SK-N-SH treated with all-trans-retinoic acid at 6 μM for 48 hours (cell line): Measurements from ENCODE around the gene ARHGEF1.

Source experiments
- ATAC-seq: fragments of 200-7000 bp; cut with Tn5 transposase; 3 replicates; pipeline ENCODE4 v1.9.1; 2020; ENCODE audit warnings: mild to moderate bottlenecking, moderate library complexity
- ARNTL ChIP-seq: fragments of 450-650 bp; formaldehyde crosslinking; IDR thresholded peaks from 2 replicates; pipeline ENCODE4 v1.5.0; 2020; ENCODE audit warnings: low read depth, mild to moderate bottlenecking, moderate library complexity, borderline replicate concordance
- BACH2 ChIP-seq: fragments of 250-450 bp; sonication (Bioruptor Pico); IDR thresholded peaks from 2 replicates; pipeline ENCODE4 v1.9.0; 2021; ENCODE audit warnings: mild to moderate bottlenecking, borderline replicate concordance
- CSDC2 ChIP-seq: fragments of 250-450 bp; sonication (Bioruptor Pico); IDR thresholded peaks from 2 replicates; pipeline ENCODE4 v1.5.0; 2020; ENCODE audit warnings: mild to moderate bottlenecking, moderate library complexity
- ESRRG ChIP-seq: fragments of 250-450 bp; sonication (Bioruptor Pico); IDR thresholded peaks from 2 replicates; pipeline ENCODE4 v1.6.1; 2021; ENCODE audit warnings: mild to moderate bottlenecking
- GLIS3 ChIP-seq: fragments of 250-450 bp; sonication (Bioruptor Pico); IDR thresholded peaks from 2 replicates; pipeline ENCODE4 v1.5.0; 2020; ENCODE audit warnings: mild to moderate bottlenecking, moderate library complexity
- ISL1 ChIP-seq: fragments of 250-450 bp; sonication (Bioruptor Pico); IDR thresholded peaks from 2 replicates; pipeline ENCODE4 v2.1.2; 2022; ENCODE audit warnings: mild to moderate bottlenecking, moderate library complexity
- PATZ1 ChIP-seq: fragments of 250-450 bp; sonication (Bioruptor Pico); IDR thresholded peaks from 2 replicates; pipeline ENCODE4 v1.8.0; 2020; ENCODE audit warnings: mild to moderate bottlenecking, moderate library complexity, borderline replicate concordance
- PPARA ChIP-seq: fragments of 250-450 bp; sonication (Bioruptor Pico); IDR thresholded peaks from 2 replicates; pipeline ENCODE4 v1.5.0; 2020; ENCODE audit warnings: mild to moderate bottlenecking, borderline replicate concordance
- SNAI2 ChIP-seq: fragments of 250-450 bp; sonication (Bioruptor Pico); IDR thresholded peaks from 2 replicates; pipeline ENCODE4 v1.5.0; 2020; ENCODE audit warnings: mild to moderate bottlenecking, moderate library complexity
- TOX ChIP-seq: fragments of 250-450 bp; sonication (Bioruptor Pico); IDR thresholded peaks from 2 replicates; pipeline ENCODE4 v1.8.0; 2021; ENCODE audit warnings: mild to moderate bottlenecking, moderate library complexity, borderline replicate concordance
- TSHZ2 ChIP-seq: fragments of 250-450 bp; sonication (Bioruptor Pico); IDR thresholded peaks from 2 replicates; pipeline ENCODE4 v1.5.0; 2020; ENCODE audit warnings: mild to moderate bottlenecking, moderate library complexity
- ZC3H10 ChIP-seq: fragments of 250-450 bp; sonication (Bioruptor Pico); IDR thresholded peaks from 2 replicates; pipeline ENCODE4 v1.5.1; 2021; ENCODE audit warnings: mild to moderate bottlenecking, moderate library complexity
- ZFP30 ChIP-seq: fragments of 450-650 bp; formaldehyde crosslinking; IDR thresholded peaks from 2 replicates; pipeline ENCODE4 v1.5.0; 2022; ENCODE audit warnings: mild to moderate bottlenecking, moderate library complexity
- ZNF565 ChIP-seq: fragments of 450-650 bp; formaldehyde crosslinking; conservative IDR thresholded peaks from 2 replicates; pipeline ENCODE4 v1.5.0; 2020; ENCODE audit warnings: low read depth, mild to moderate bottlenecking, moderate library complexity
- ZNF8 ChIP-seq: fragments of 450-650 bp; formaldehyde crosslinking; IDR thresholded peaks from 2 replicates; pipeline ENCODE4 v1.5.0; 2020; ENCODE audit warnings: mild to moderate bottlenecking, moderate library complexity
- TF ChIP-seq, protein P1 (sequence below): fragments of 250-450 bp; sonication (Bioruptor Pico); IDR thresholded peaks from 2 replicates; pipeline ENCODE4 v1.5.1; 2021; ENCODE audit warnings: mild to moderate bottlenecking, moderate library complexity
- TF ChIP-seq, protein P2 (sequence below): fragments of 250-450 bp; sonication (Bioruptor Pico); IDR thresholded peaks from 2 replicates; pipeline ENCODE4 v1.5.1; 2020; ENCODE audit warnings: low read depth, mild to moderate bottlenecking, moderate library complexity
- TF ChIP-seq, protein P3 (sequence below): fragments of 250-450 bp; sonication (Bioruptor Pico); IDR thresholded peaks from 2 replicates; pipeline ENCODE4 v1.8.0; 2021; ENCODE audit warnings: low read depth, mild to moderate bottlenecking, moderate library complexity, borderline replicate concordance

ARHGEF1 gene

DNA sequence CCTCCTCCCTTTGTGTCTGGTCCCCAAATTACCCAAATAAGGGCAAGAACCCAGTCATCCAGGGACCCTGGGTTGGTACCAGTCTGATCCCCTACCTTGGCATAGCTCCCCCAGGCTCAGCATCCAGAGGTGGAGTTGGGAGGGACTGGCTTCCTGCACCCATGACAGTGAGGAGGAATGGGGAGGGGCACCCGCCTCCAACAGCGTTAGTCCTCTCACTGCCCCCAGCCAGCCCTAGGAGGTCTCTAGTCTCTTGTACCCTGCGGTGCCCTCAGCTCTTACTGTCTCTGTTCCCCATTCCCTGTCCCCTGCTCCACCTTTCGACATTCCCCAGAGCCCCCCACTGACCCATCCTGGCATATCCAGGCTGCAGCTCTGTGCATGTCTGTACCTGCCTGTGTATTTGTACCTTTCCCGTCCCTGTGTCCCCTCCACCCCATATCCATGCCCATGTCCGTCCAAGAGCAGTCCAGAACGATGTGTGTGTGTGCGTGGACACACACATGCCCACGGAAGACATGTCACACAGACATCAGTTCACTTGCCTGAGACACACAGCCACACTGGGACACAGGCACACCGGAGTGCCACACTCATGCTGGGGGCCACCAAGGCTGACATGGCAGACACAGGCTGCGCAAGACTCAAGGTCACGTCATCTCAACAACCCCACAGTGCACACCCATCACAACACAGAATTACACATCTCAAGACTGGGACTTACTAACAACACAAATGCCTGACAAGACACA lies 27.4 kb downstream of the ARHGEF1 start:
- ATAC-seq: no peak
- TF ChIP-seq ESRRG (CRISPR knock-in tag) (no peak), TSHZ2 (no peak), BACH2 (CRISPR knock-in tag) (no peak), GLIS3 (CRISPR knock-in tag) (no peak), ISL1 (CRISPR knock-in tag) (no peak), ZFP30 (CRISPR knock-in tag) (no peak), ARNTL (no peak), ZC3H10 (CRISPR knock-in tag) (no peak)

- no peak for ATAC-seq
- TF ChIP-seq, protein P1, sequence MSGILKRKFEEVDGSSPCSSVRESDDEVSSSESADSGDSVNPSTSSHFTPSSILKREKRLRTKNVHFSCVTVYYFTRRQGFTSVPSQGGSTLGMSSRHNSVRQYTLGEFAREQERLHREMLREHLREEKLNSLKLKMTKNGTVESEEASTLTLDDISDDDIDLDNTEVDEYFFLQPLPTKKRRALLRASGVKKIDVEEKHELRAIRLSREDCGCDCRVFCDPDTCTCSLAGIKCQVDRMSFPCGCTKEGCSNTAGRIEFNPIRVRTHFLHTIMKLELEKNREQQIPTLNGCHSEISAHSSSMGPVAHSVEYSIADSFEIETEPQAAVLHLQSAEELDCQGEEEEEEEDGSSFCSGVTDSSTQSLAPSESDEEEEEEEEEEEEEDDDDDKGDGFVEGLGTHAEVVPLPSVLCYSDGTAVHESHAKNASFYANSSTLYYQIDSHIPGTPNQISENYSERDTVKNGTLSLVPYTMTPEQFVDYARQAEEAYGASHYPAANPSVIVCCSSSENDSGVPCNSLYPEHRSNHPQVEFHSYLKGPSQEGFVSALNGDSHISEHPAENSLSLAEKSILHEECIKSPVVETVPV (CRISPR knock-in tag): no peak
- TF ChIP-seq ESRRG (CRISPR knock-in tag): no peak
- no peak for TF ChIP-seq BACH2 (CRISPR knock-in tag)
- no peak for TF ChIP-seq CSDC2 (CRISPR knock-in tag)
- TF ChIP-seq, protein P2, sequence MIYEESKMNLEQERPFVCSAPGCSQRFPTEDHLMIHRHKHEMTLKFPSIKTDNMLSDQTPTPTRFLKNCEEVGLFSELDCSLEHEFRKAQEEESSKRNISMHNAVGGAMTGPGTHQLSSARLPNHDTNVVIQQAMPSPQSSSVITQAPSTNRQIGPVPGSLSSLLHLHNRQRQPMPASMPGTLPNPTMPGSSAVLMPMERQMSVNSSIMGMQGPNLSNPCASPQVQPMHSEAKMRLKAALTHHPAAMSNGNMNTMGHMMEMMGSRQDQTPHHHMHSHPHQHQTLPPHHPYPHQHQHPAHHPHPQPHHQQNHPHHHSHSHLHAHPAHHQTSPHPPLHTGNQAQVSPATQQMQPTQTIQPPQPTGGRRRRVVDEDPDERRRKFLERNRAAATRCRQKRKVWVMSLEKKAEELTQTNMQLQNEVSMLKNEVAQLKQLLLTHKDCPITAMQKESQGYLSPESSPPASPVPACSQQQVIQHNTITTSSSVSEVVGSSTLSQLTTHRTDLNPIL (CRISPR knock-in tag): no peak
- no peak for TF ChIP-seq TOX (CRISPR knock-in tag)
- no peak for TF ChIP-seq PATZ1 (CRISPR knock-in tag)
- no peak for TF ChIP-seq ARNTL
- no peak for TF ChIP-seq ZC3H10 (CRISPR knock-in tag)
- TF ChIP-seq ZFP30 (CRISPR knock-in tag): no peak
- no peak for TF ChIP-seq ZNF565 (CRISPR knock-in tag)
- TF ChIP-seq ISL1 (CRISPR knock-in tag): no peak
- no peak for TF ChIP-seq PPARA (CRISPR knock-in tag)
- TF ChIP-seq, protein P3, sequence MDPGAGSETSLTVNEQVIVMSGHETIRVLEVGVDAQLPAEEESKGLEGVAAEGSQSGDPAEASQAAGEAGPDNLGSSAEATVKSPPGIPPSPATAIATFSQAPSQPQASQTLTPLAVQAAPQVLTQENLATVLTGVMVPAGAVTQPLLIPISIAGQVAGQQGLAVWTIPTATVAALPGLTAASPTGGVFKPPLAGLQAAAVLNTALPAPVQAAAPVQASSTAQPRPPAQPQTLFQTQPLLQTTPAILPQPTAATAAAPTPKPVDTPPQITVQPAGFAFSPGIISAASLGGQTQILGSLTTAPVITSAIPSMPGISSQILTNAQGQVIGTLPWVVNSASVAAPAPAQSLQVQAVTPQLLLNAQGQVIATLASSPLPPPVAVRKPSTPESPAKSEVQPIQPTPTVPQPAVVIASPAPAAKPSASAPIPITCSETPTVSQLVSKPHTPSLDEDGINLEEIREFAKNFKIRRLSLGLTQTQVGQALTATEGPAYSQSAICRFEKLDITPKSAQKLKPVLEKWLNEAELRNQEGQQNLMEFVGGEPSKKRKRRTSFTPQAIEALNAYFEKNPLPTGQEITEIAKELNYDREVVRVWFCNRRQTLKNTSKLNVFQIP (CRISPR knock-in tag): no peak
- no peak for TF ChIP-seq TSHZ2
- TF ChIP-seq SNAI2 (CRISPR knock-in tag): no peak
- no peak for TF ChIP-seq ZNF8 (CRISPR knock-in tag)
Observed at GRCh38 chr19:41910992-41911888, 28.3 kb downstream of the ARHGEF1 start.
